Measurements from ENCODE around the gene SLC16A5.

GRCh38 chr17:75051941-75052340, 35.8 kb upstream of the SLC16A5 start:
- TF ChIP-seq CTCF (IDR thresholded peaks at IDR 0.05 in 2 of 3, conservative IDR thresholded peaks at IDR 0.05 in 1 of 3; ENCODE audit: control insufficient read depth in 2 of 3, extremely low read depth in 1 of 3, insufficient read depth in 1 of 3, low read depth in 3 of 3, low read length in 3 of 3) (no peak), TAF1 (IDR thresholded peaks at IDR 0.05; ENCODE audit: borderline replicate concordance, low read depth, low read length) (no peak), NFXL1 (IDR thresholded peaks at IDR 0.05; ENCODE audit: borderline replicate concordance) (no peak), POLR2A (IDR thresholded peaks at IDR 0.05; ENCODE audit: low read depth, low read length) (no peak), SMC3 (IDR thresholded peaks at IDR 0.05; ENCODE audit: borderline replicate concordance, low read length) (no peak), ESRRA (IDR thresholded peaks at IDR 0.05; ENCODE audit: low read length) (no peak)
- TF ChIP-seq, protein P1, sequence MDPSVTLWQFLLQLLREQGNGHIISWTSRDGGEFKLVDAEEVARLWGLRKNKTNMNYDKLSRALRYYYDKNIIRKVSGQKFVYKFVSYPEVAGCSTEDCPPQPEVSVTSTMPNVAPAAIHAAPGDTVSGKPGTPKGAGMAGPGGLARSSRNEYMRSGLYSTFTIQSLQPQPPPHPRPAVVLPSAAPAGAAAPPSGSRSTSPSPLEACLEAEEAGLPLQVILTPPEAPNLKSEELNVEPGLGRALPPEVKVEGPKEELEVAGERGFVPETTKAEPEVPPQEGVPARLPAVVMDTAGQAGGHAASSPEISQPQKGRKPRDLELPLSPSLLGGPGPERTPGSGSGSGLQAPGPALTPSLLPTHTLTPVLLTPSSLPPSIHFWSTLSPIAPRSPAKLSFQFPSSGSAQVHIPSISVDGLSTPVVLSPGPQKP (IDR thresholded peaks at IDR 0.05; ENCODE audit: low read depth, low read length): no peak
- TF ChIP-seq, protein P2, sequence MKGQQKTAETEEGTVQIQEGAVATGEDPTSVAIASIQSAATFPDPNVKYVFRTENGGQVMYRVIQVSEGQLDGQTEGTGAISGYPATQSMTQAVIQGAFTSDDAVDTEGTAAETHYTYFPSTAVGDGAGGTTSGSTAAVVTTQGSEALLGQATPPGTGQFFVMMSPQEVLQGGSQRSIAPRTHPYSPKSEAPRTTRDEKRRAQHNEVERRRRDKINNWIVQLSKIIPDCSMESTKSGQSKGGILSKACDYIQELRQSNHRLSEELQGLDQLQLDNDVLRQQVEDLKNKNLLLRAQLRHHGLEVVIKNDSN (IDR thresholded peaks at IDR 0.05; ENCODE audit: borderline replicate concordance, extremely low read length, insufficient read depth, low read depth, low read length): no peak
